ENCODE results near the gene SLC16A14.

- TF ChIP-seq CTCF (IDR thresholded peaks at IDR 0.05; ENCODE audit: insufficient read depth, low read depth, low read length) (no peak), EZH2 (IDR thresholded peaks at IDR 0.05; ENCODE audit: insufficient read depth, low read length) (no peak)
These were observed 26.5 kb downstream of the SLC16A14 start for GRCh38 chr2:230042195-230042594.
